T-helper 2 cell treated with Interferon-gamma antibody and Interleukin-4, amounts not matched to agents 5 μg/mL and 100 μg/mL, for 36 hours (primary cell): ENCODE measurements around the gene INSM2.

Experiments
- DNase-seq: peaks from one replicate; pipeline ENCODE4 v3.0.0; 2021; ENCODE audit warnings: low spot score
- H3K27ac Mint-ChIP-seq: one replicate; pipeline ENCODE4 v1.8.0; 2021; ENCODE audit warnings: mild to moderate bottlenecking, mixed read lengths
- H3K27me3 Mint-ChIP-seq: one replicate; pipeline ENCODE4 v1.8.0; 2021; ENCODE audit warnings: low read depth, mixed read lengths
- H3K36me3 Mint-ChIP-seq: one replicate; pipeline ENCODE4 v1.8.0; 2021; ENCODE audit warnings: low read depth, mixed read lengths
- H3K4me1 Mint-ChIP-seq: one replicate; pipeline ENCODE4 v1.8.0; 2021; ENCODE audit warnings: low read depth, mixed read lengths
- H3K4me3 Mint-ChIP-seq: one replicate; pipeline ENCODE4 v1.8.0; 2022; ENCODE audit warnings: mild to moderate bottlenecking, moderate library complexity, mixed read lengths
- H3K9me3 Mint-ChIP-seq: one replicate; pipeline ENCODE4 v1.8.0; 2021; ENCODE audit warnings: mixed read lengths

Gene INSM2

GRCh38 chr14:35531960-35532747 is 1.8 kb upstream of the INSM2 start:
- H3K4me1 Mint-ChIP-seq: peaks cover 4% of the 10 kb centered on the region
- no peak for DNase-seq
- H3K27me3 Mint-ChIP-seq: peaks cover 74% of the 10 kb centered on the region
- no peaks in the 10 kb centered on the region for H3K36me3 Mint-ChIP-seq
- H3K4me3 Mint-ChIP-seq: no peak overlapping the region
- no peak overlapping the region for H3K27ac Mint-ChIP-seq
- H3K9me3 Mint-ChIP-seq: no peaks in the 10 kb centered on the region

GRCh38 chr14:35532783-35533356 is 1.1 kb upstream of the INSM2 start:
- peaks cover 4% of the 10 kb centered on the region for H3K4me1 Mint-ChIP-seq
- H3K9me3 Mint-ChIP-seq: no peaks in the 10 kb centered on the region
- H3K27me3 Mint-ChIP-seq: peaks cover 73% of the 10 kb centered on the region
- no peak overlapping the region for H3K27ac Mint-ChIP-seq
- DNase-seq: no peak
- peak overlapping the region; percentile 49 for H3K4me3 Mint-ChIP-seq
- no peaks in the 10 kb centered on the region for H3K36me3 Mint-ChIP-seq

- no peak for DNase-seq
- Mint-ChIP-seq H3K27ac (no peak overlapping the region), H3K36me3 (no peaks in the 10 kb centered on the region), H3K9me3 (no peaks in the 10 kb centered on the region), H3K4me1 (peaks cover 4% of the 10 kb centered on the region), H3K27me3 (peaks cover 61% of the 10 kb centered on the region), H3K4me3 (peak overlapping the region; percentile 66)
Observed at GRCh38 chr14:35534208-35534872, 376 bp downstream of the INSM2 start.

DNA sequence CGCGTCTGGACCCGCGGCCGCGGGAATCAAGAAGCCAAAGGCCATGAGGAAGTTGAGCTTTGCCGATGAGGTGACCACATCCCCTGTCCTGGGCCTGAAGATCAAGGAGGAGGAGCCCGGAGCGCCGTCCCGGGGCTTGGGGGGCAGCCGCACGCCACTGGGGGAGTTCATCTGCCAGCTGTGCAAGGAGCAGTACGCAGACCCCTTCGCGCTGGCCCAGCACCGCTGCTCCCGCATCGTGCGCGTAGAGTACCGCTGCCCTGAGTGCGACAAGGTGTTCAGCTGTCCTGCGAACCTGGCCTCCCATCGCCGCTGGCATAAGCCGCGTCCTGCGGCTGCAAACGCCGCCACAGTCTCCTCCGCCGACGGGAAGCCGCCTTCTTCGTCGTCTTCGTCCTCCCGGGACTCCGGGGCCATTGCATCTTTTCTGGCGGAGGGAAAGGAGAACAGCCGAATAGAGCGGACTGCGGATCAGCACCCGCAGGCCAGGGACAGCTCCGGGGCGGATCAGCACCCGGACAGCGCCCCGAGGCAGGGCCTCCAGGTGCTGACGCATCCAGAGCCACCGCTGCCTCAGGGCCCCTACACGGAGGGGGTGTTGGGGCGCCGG is 1.0 kb downstream of the INSM2 start:
- Mint-ChIP-seq H3K4me1 (peaks cover 8% of the 10 kb centered on the region), H3K27me3 (peaks cover 56% of the 10 kb centered on the region), H3K36me3 (no peaks in the 10 kb centered on the region), H3K4me3 (peak overlapping the region; percentile 70), H3K27ac (no peak overlapping the region), H3K9me3 (no peaks in the 10 kb centered on the region)
- DNase-seq: peak; percentile 76

GRCh38 chr14:35535483-35536112 is 1.6 kb downstream of the INSM2 start:
- Mint-ChIP-seq H3K27me3 (peaks cover 50% of the 10 kb centered on the region), H3K4me3 (no peak overlapping the region)
- DNase-seq: no peak

GRCh38 chr14:35539969-35540368 is 6.0 kb downstream of the INSM2 start:
- Mint-ChIP-seq H3K9me3 (no peaks in the 10 kb centered on the region), H3K4me1 (peaks cover 6% of the 10 kb centered on the region), H3K4me3 (no peak overlapping the region), H3K27me3 (peaks cover 21% of the 10 kb centered on the region), H3K36me3 (no peaks in the 10 kb centered on the region), H3K27ac (no peak overlapping the region)
- no peak for DNase-seq

More at GRCh38 chr14:35535483-35536112, 1.6 kb downstream of the INSM2 start:
- Mint-ChIP-seq H3K9me3 (no peaks in the 10 kb centered on the region), H3K36me3 (no peaks in the 10 kb centered on the region), H3K27ac (no peak overlapping the region), H3K4me1 (peaks cover 10% of the 10 kb centered on the region)

GRCh38 chr14:35543006-35543405 is 9.0 kb downstream of the INSM2 start:
- no peaks in the 10 kb centered on the region for H3K9me3 Mint-ChIP-seq
- H3K27me3 Mint-ChIP-seq: no peaks in the 10 kb centered on the region
- H3K4me3 Mint-ChIP-seq: no peak overlapping the region
- no peaks in the 10 kb centered on the region for H3K36me3 Mint-ChIP-seq
- peaks cover 6% of the 10 kb centered on the region for H3K4me1 Mint-ChIP-seq
- H3K27ac Mint-ChIP-seq: no peak overlapping the region
- DNase-seq: no peak

GRCh38 chr14:35549551-35549950 is 15.6 kb downstream of the INSM2 start:
- no peaks in the 10 kb centered on the region for H3K27me3 Mint-ChIP-seq
- no peak overlapping the region for H3K27ac Mint-ChIP-seq
- no peak overlapping the region for H3K4me3 Mint-ChIP-seq
- DNase-seq: no peak
- peaks cover 2% of the 10 kb centered on the region for H3K4me1 Mint-ChIP-seq
- no peaks in the 10 kb centered on the region for H3K9me3 Mint-ChIP-seq
- H3K36me3 Mint-ChIP-seq: no peaks in the 10 kb centered on the region

DNA sequence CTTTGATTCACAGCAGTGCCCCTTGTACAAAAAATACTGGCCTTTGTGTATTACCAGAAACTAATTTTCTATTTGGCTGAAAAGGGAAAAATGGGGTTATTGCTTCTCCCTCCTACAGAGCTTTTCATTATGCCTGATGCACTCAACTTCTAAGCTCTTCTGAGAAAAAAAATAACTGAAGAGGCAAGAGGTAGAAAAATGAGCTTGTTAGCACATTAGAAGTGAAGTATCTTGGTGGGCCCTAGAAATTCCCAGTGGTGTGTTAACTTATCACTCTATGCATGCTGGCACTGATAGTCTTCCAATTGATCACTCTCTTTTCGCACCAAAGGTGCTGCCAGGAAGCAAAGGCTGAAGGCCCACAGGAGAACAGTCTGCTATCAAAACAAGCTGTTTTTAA is 17.1 kb downstream of the INSM2 start:
- DNase-seq: no peak
- no peak overlapping the region for H3K4me3 Mint-ChIP-seq
- H3K4me1 Mint-ChIP-seq: peaks cover 2% of the 10 kb centered on the region
- H3K27ac Mint-ChIP-seq: no peak overlapping the region
- no peaks in the 10 kb centered on the region for H3K27me3 Mint-ChIP-seq
- H3K36me3 Mint-ChIP-seq: no peaks in the 10 kb centered on the region
- no peaks in the 10 kb centered on the region for H3K9me3 Mint-ChIP-seq

GRCh38 chr14:35553808-35554207 is 19.8 kb downstream of the INSM2 start:
- Mint-ChIP-seq H3K9me3 (no peaks in the 10 kb centered on the region), H3K36me3 (no peaks in the 10 kb centered on the region), H3K4me3 (no peak overlapping the region), H3K4me1 (no peaks in the 10 kb centered on the region), H3K27me3 (no peaks in the 10 kb centered on the region), H3K27ac (no peak overlapping the region)
- DNase-seq: no peak

GRCh38 chr14:35556548-35556947 is 22.6 kb downstream of the INSM2 start:
- DNase-seq: no peak
- H3K4me3 Mint-ChIP-seq: no peak overlapping the region
- H3K27me3 Mint-ChIP-seq: no peaks in the 10 kb centered on the region
- H3K27ac Mint-ChIP-seq: no peak overlapping the region
- no peaks in the 10 kb centered on the region for H3K36me3 Mint-ChIP-seq
- no peaks in the 10 kb centered on the region for H3K9me3 Mint-ChIP-seq
- peaks cover 3% of the 10 kb centered on the region for H3K4me1 Mint-ChIP-seq

DNA sequence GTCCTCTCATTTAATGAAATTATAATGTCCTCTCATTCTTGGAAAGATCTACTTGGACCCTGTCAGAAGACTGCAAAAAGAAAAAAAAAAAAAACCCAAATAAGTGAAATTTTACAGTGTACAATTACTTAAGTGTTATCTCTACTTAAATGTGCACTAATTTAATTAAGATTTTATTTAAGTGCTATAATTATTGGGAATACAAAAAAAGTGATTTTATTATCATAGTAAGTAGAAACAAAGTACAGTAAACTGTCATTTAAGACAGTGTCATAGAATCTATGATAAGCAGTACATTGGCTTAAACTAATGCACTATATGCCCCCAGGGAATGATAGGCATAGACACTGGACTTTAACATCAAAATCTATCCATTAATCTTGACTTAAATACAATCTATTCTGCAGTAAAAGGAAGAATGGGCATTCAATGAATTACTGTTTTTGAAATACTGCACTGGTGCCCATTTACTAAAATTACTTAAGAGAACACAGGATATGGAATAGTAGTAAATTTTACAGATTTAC is 23.3 kb downstream of the INSM2 start:
- Mint-ChIP-seq H3K4me1 (peaks cover 3% of the 10 kb centered on the region), H3K36me3 (no peaks in the 10 kb centered on the region)

GRCh38 chr14:35558680-35559079 is 24.7 kb downstream of the INSM2 start:
- Mint-ChIP-seq H3K9me3 (no peaks in the 10 kb centered on the region), H3K27ac (no peak overlapping the region), H3K36me3 (no peaks in the 10 kb centered on the region), H3K4me3 (no peak overlapping the region), H3K4me1 (peaks cover 3% of the 10 kb centered on the region), H3K27me3 (no peaks in the 10 kb centered on the region)
- no peak for DNase-seq

More for the DNA sequence above, 23.3 kb downstream of the INSM2 start:
- no peak overlapping the region for H3K4me3 Mint-ChIP-seq
- no peaks in the 10 kb centered on the region for H3K27me3 Mint-ChIP-seq
- no peak overlapping the region for H3K27ac Mint-ChIP-seq
- H3K9me3 Mint-ChIP-seq: no peaks in the 10 kb centered on the region
- no peak for DNase-seq
